ENCODE measurements around the gene MX1. TPM values are rescaled to one million over a fixed set of nuclear protein-coding genes. Genes with fewer than 3 reads are reported as not detected.

Gene MX1
- total RNA-seq, 1 experiment from 2014 or later, result 6.4 TPM

DNA sequence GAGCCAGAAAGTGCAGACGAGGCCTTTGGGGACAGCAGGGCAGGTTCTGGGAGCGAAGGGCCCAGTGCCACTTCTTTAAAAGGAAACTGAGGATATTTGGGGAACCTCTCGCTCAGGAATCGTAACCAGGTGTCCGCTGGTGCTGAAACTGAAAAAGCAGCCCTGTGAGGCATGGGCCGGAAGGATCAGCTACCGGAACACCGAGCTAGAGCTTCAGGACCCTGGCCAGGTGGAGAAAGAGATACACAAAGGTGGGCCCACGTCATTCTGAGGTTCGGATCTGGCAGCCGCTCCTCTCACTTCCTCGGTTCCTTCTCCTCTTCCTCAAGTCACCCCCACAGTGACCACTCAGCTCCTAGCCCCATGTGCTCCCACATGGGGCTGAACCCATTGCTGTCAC lies 46.1 kb upstream of the MX1 start:
- H3K4me2 ChIP-seq, result no peak overlapping the region
- no peaks in the 10 kb centered on the region for H3K9me2 ChIP-seq (ENCODE audit: insufficient read depth)
- POLR2A ChIA-PET (ENCODE audit: unreplicated experiment), result no interaction called here
- no peak overlapping the region for H3K27ac ChIP-seq
- no peaks in the 10 kb centered on the region for H3F3A ChIP-seq (ENCODE audit: insufficient read depth, low read depth)
- H3K27me3 ChIP-seq (ENCODE audit: insufficient read depth, low read depth), result no peaks in the 10 kb centered on the region
- H2AFZ ChIP-seq, result no peak overlapping the region
- no peaks in the 10 kb centered on the region for H3K4me1 ChIP-seq (replicated peaks; ENCODE audit: insufficient read depth)
- TF ChIP-seq, protein P1, sequence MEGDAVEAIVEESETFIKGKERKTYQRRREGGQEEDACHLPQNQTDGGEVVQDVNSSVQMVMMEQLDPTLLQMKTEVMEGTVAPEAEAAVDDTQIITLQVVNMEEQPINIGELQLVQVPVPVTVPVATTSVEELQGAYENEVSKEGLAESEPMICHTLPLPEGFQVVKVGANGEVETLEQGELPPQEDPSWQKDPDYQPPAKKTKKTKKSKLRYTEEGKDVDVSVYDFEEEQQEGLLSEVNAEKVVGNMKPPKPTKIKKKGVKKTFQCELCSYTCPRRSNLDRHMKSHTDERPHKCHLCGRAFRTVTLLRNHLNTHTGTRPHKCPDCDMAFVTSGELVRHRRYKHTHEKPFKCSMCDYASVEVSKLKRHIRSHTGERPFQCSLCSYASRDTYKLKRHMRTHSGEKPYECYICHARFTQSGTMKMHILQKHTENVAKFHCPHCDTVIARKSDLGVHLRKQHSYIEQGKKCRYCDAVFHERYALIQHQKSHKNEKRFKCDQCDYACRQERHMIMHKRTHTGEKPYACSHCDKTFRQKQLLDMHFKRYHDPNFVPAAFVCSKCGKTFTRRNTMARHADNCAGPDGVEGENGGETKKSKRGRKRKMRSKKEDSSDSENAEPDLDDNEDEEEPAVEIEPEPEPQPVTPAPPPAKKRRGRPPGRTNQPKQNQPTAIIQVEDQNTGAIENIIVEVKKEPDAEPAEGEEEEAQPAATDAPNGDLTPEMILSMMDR (conservative IDR thresholded peaks at IDR 0.05), result no peak
- no peak for TF ChIP-seq EZH2 (IDR thresholded peaks at IDR 0.05; ENCODE audit: low read depth)
- DNase-seq, result no peak
- CTCF ChIA-PET, result no interaction called here
- H3K9me3 ChIP-seq (ENCODE audit: insufficient read depth, low read depth), result no peaks in the 10 kb centered on the region
- BruUV-seq (replicated peaks), result no TSS peak
- H3K36me3 ChIP-seq (ENCODE audit: low read depth), result no peaks in the 10 kb centered on the region
- H3K4me3 ChIP-seq, result no peak overlapping the region
- intact Hi-C loops (cut with micrococcal nuclease; ENCODE audit: unreplicated experiment), result no loop called here
- H4K20me1 ChIP-seq (ENCODE audit: insufficient read depth), result no peaks in the 10 kb centered on the region
- no peaks in the 10 kb centered on the region for H3K79me2 ChIP-seq (ENCODE audit: low read depth)

DNA sequence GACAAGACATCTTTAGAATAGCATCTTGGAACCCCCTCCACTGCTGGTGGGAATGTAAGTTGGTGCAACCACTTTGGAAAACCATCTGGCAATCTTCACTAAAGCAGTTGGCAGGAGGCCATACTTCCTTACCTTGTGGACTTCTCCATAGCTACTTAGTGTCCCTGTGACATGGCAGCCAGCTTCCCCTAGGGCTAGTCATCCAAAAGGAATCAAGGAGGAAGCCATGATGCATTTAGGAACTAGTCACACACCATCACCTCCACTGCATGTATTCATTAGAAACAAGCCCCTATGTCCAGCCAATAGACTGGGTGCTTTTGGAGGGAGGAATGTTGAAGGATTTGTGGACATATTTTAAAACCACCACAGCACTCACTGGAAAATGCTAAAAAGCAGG lies 44.3 kb upstream of the MX1 start:
- H3K79me2 ChIP-seq (ENCODE audit: low read depth), result no peaks in the 10 kb centered on the region
- intact Hi-C loops (cut with micrococcal nuclease; ENCODE audit: unreplicated experiment), result no loop called here
- no peaks in the 10 kb centered on the region for H3F3A ChIP-seq (ENCODE audit: insufficient read depth, low read depth)
- H3K4me3 ChIP-seq, result no peak overlapping the region
- no peak overlapping the region for H2AFZ ChIP-seq
- no peaks in the 10 kb centered on the region for H3K9me3 ChIP-seq (ENCODE audit: insufficient read depth, low read depth)
- no peaks in the 10 kb centered on the region for H4K20me1 ChIP-seq (ENCODE audit: insufficient read depth)
- H3K27ac ChIP-seq, result no peak overlapping the region
- no peaks in the 10 kb centered on the region for H3K9me2 ChIP-seq (ENCODE audit: insufficient read depth)
- no peaks in the 10 kb centered on the region for H3K4me1 ChIP-seq (replicated peaks; ENCODE audit: insufficient read depth)
- no peak overlapping the region for H3K4me2 ChIP-seq
- H3K36me3 ChIP-seq (ENCODE audit: low read depth), result no peaks in the 10 kb centered on the region
- ChIA-PET POLR2A (ENCODE audit: unreplicated experiment) (no interaction called here), CTCF (no interaction called here)
- no peak for TF ChIP-seq EZH2 (IDR thresholded peaks at IDR 0.05; ENCODE audit: low read depth)
- TF ChIP-seq, protein P1 (conservative IDR thresholded peaks at IDR 0.05), result no peak
- no peak for DNase-seq
- no TSS peak for BruUV-seq (replicated peaks)
- no peaks in the 10 kb centered on the region for H3K27me3 ChIP-seq (ENCODE audit: insufficient read depth, low read depth)

DNA sequence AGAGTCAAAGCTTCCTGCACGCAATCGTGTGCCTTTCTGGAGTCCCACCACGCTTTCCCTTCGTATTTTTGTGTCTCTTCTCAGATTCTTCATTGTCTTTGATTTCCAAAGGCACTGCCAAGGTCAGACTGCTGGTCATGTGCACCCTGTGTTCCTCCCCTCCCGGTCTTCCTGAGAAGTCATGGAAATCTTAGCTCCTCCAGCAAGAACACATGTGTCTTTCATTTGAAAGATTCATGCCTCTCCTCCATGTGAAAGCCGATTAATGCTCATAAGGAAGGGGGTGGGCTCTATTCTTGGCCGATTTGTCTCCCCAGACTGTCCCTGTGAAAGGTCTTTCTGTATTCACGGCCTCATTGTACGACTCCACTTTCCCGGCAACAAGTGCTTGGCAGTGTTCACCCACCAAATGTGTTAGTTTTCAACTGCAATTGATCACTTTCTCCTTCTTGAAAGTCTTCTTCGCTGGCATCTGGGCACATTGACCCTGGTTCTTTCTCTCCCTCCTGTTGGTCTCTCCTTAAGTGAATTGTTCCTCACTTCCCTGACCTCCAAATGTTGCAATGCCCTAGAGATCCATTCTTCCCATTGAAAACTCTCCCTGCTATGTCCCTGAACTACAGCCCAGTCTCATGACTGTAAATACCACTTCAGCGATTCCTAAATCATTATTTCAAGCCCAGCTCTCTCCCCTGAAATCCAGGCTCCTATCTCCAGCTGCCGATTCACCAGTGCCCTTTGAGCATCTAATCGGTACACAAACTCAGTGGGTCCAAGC lies 38.8 kb upstream of the MX1 start:
- Histone ChIP-seq H3K79me2 (ENCODE audit: low read depth) (no peaks in the 10 kb centered on the region), H3K9me3 (ENCODE audit: insufficient read depth, low read depth) (no peaks in the 10 kb centered on the region), H3K27ac (no peak overlapping the region), H3K4me3 (no peak overlapping the region), H3K9me2 (ENCODE audit: insufficient read depth) (no peaks in the 10 kb centered on the region), H3K4me2 (no peak overlapping the region), H3K36me3 (ENCODE audit: low read depth) (no peaks in the 10 kb centered on the region), H2AFZ (no peak overlapping the region), H3F3A (ENCODE audit: insufficient read depth, low read depth) (no peaks in the 10 kb centered on the region), H4K20me1 (ENCODE audit: insufficient read depth) (no peaks in the 10 kb centered on the region), H3K4me1 (replicated peaks; ENCODE audit: insufficient read depth) (no peaks in the 10 kb centered on the region), H3K27me3 (ENCODE audit: insufficient read depth, low read depth) (no peaks in the 10 kb centered on the region)
- TF ChIP-seq, protein P1 (conservative IDR thresholded peaks at IDR 0.05), result no peak
- TF ChIP-seq EZH2 (IDR thresholded peaks at IDR 0.05; ENCODE audit: low read depth), result no peak
- BruUV-seq (replicated peaks), result no TSS peak
- intact Hi-C loops (cut with micrococcal nuclease; ENCODE audit: unreplicated experiment), result no loop called here
- ChIA-PET CTCF (interaction anchor here (0.5 kb wide), 1 partner anchor 224 kb away, joined by 3 read pairs; no protein-coding TSS in a partner anchor), POLR2A (ENCODE audit: unreplicated experiment) (no interaction called here)
- DNase-seq, result no peak

Data from PC-9 (cell line).